Ascending aorta (tissue), 2 donors: ENCODE data around the gene CAMK2D. TPM values are rescaled to one million over a fixed set of nuclear protein-coding genes. Genes with fewer than 3 reads are reported as not detected.

Source experiments
- DNase-seq, 2 donors: peaks; one replicate each; pipeline ENCODE4 v3.0.0-alpha.2; 2019; ENCODE audit warnings: low spot score in 2 of 2
- H3K27ac ChIP-seq, 2 donors: fragments of 200-600 bp; sonication (generic); one replicate each; pipeline ENCODE4 v1.5.1; 2016 to 2017; ENCODE audit warnings: mild to moderate bottlenecking in 1 of 2
- H3K27me3 ChIP-seq: fragments of 200-600 bp; sonication (generic); one replicate; pipeline ENCODE4 v1.5.1; 2017
- H3K36me3 ChIP-seq, 2 donors: fragments of 200-600 bp; sonication (generic); one replicate each; pipeline ENCODE4 v1.5.1; 2016
- H3K4me1 ChIP-seq, 2 donors: fragments of 200-600 bp; sonication (generic); one replicate each; pipeline ENCODE4 v1.5.1; 2016 to 2017; ENCODE audit warnings: mild to moderate bottlenecking in 1 of 2
- H3K4me3 ChIP-seq, 2 donors: fragments of 200-600 bp; sonication (generic); one replicate each; pipeline ENCODE4 v1.5.1; 2016 to 2017; ENCODE audit warnings: mild to moderate bottlenecking in 1 of 2
- H3K9me3 ChIP-seq, 2 donors: fragments of 200-600 bp; sonication (generic); one replicate each; pipeline ENCODE4 v1.5.1; 2016
- CTCF ChIP-seq, 3 experiments: fragments of 200-600 bp in 2 of 3; fragments of 450-650 bp in 1 of 3; sonication (generic) in 2 of 3; IDR thresholded peaks; one replicate each; pipeline ENCODE4 v1.5.1; 2016 to 2019; ENCODE audit warnings: antibody characterized with exemption in 3 of 3, mild to moderate bottlenecking in 1 of 3, moderate library complexity in 1 of 3
- intact Hi-C: fragments of 100-400 bp; cut with DNase I; formaldehyde crosslinking; loops from one replicate; pipeline ENCODE4 v1.15.1; 2023
- total RNA-seq: library from RNA; depleted of rRNA; stranded (reverse); fragments of >200 nt; gene quantifications from one replicate; pipeline ENCODE4 v1.1.0, GENCODE V29; 2016

Gene CAMK2D
- total RNA-seq, 1 donor from 2014 or later: 23.8 TPM

GRCh38 chr4:113434247-113434587, 327.3 kb downstream of the CAMK2D start:
- intact Hi-C loops: loop anchor here (5.0 kb wide), 1 partner anchor 37 kb away; no protein-coding TSS in a partner anchor
- H3K27me3 ChIP-seq: no peaks in the 10 kb centered on the region

GRCh38 chr4:113433536-113434246, 327.8 kb downstream of the CAMK2D start:
- intact Hi-C loops: loop anchor here (5.0 kb wide), 1 partner anchor 36 kb away; no protein-coding TSS in a partner anchor
- no peak for DNase-seq
- no peak overlapping the region for H3K4me3 ChIP-seq
- H3K9me3 ChIP-seq: no peaks in the 10 kb centered on the region
- H3K36me3 ChIP-seq: no peaks in the 10 kb centered on the region
- H3K27me3 ChIP-seq: no peaks in the 10 kb centered on the region
- peaks cover 8 to 22% of the 10 kb centered on the region in 2 donors for H3K4me1 ChIP-seq
- peak overlapping the region; percentile 29 to 41 for H3K27ac ChIP-seq
- no peak for TF ChIP-seq CTCF (IDR thresholded peaks at IDR 0.05)

More at GRCh38 chr4:113434247-113434587, 327.3 kb downstream of the CAMK2D start:
- Histone ChIP-seq H3K9me3 (no peaks in the 10 kb centered on the region), H3K4me1 (peaks cover 8 to 22% of the 10 kb centered on the region in 2 donors), H3K36me3 (no peaks in the 10 kb centered on the region), H3K4me3 (no peak overlapping the region), H3K27ac (peak overlapping the region; percentile 29 to 41)
- no peak for DNase-seq
- TF ChIP-seq CTCF (IDR thresholded peaks at IDR 0.05): no peak

- Histone ChIP-seq H3K4me3 (no peak overlapping the region), H3K9me3 (no peaks in the 10 kb centered on the region), H3K36me3 (no peaks in the 10 kb centered on the region), H3K27ac (peak overlapping the region in 1 of 2 donors; percentile 27), H3K4me1 (peaks cover 8 to 22% of the 10 kb centered on the region in 2 donors), H3K27me3 (no peaks in the 10 kb centered on the region)
- DNase-seq: no peak
- no peak for TF ChIP-seq CTCF (IDR thresholded peaks at IDR 0.05)
- intact Hi-C loops: loop anchor here (5.0 kb wide), 1 partner anchor 36 kb away; no protein-coding TSS in a partner anchor
Measured at GRCh38 chr4:113433116-113433515, 328.4 kb downstream of the CAMK2D start.

GRCh38 chr4:113423631-113424030, 337.9 kb downstream of the CAMK2D start:
- intact Hi-C loops: no loop called here
- no peak overlapping the region for H3K4me3 ChIP-seq
- no peak for DNase-seq
- H3K4me1 ChIP-seq: no peaks in the 10 kb centered on the region
- no peaks in the 10 kb centered on the region for H3K36me3 ChIP-seq
- no peaks in the 10 kb centered on the region for H3K27me3 ChIP-seq
- no peak overlapping the region for H3K27ac ChIP-seq
- peaks cover 3 to 14% of the 10 kb centered on the region in 2 donors for H3K9me3 ChIP-seq
- no peak for TF ChIP-seq CTCF (IDR thresholded peaks at IDR 0.05)

- H3K4me1 ChIP-seq: no peaks in the 10 kb centered on the region
Measured at GRCh38 chr4:113420938-113421337, 340.6 kb downstream of the CAMK2D start.

More at GRCh38 chr4:113420938-113421337, 340.6 kb downstream of the CAMK2D start:
- no peak for DNase-seq
- Histone ChIP-seq H3K4me3 (no peak overlapping the region), H3K36me3 (no peaks in the 10 kb centered on the region), H3K9me3 (peaks cover 3 to 18% of the 10 kb centered on the region in 2 donors), H3K27me3 (no peaks in the 10 kb centered on the region), H3K27ac (no peak overlapping the region)
- intact Hi-C loops: no loop called here
- TF ChIP-seq CTCF (IDR thresholded peaks at IDR 0.05): no peak
